HG02885 (cell line): Measurements from ENCODE around the gene EYS.
A peak's percentile ranks its signal among the peaks of the same experiment; 100 is the strongest.

Source experiments
- ATAC-seq: cut with Tn5 transposase; IDR thresholded peaks from one replicate; pipeline ENCODE4 v1.9.1; 2021; ENCODE audit warnings: mild to moderate bottlenecking; ENCODE audit not compliant: unreplicated experiment, poor library complexity

The EYS gene

DNA sequence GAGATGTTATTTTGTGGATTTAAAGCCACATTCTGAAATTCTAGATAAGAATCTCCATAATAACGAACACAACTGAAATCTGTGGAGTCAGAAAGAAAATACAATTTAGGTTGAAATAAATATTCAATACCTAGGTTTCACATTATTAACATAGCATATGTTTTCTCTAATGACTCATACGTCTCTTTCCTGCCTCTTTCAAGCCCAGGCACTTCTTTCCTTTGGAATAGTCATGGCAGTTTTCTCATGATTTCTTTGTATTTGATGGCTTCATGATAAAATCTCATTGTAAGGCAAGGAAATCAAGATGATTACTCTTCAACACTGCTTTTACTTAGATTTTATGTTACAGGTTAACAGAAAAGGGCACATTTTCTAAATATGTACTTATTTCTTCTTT lies 1267.8 kb downstream of the EYS start:
- no peak for ATAC-seq

DNA sequence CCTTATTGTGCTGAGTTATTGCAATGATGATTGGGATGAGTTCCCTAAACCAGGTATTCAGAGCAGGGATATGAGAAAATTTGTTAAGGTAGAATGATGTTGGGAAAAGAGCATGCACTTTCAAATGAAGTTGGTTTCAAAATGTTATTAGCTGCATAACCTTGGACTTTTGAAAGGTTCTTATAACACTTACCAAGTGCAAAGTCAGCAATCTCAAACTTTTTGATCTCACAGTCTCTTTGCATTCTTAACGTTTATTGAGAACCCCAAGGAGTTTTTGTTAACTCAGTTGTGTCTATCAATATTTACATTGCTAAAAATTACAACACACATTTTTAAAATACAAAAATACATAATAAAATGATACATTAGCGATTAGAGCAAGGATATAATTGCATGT lies 1269.0 kb downstream of the EYS start:
- ATAC-seq = no peak

DNA sequence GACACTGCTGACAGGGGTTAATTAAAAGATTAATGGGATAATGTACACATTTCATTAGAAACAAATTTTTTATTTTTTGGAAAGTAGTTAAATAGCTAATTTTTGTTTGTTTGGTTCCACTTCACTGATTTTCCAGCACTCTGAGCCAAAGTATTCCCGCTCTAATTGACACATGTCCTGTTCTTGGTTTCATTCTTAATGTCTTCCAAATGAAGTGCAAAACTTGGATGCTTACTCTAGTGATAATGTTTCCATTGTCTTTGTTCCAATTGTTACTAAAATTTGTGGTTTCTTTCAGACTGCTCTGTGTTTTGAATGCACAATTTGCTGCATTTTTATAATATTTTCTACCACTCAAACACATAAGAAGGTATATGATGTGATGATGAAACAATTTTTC lies 1277.1 kb downstream of the EYS start:
- no peak for ATAC-seq

- ATAC-seq = no peak
Observed at GRCh38 chr6:64428186-64428585, 1278.8 kb downstream of the EYS start.

DNA sequence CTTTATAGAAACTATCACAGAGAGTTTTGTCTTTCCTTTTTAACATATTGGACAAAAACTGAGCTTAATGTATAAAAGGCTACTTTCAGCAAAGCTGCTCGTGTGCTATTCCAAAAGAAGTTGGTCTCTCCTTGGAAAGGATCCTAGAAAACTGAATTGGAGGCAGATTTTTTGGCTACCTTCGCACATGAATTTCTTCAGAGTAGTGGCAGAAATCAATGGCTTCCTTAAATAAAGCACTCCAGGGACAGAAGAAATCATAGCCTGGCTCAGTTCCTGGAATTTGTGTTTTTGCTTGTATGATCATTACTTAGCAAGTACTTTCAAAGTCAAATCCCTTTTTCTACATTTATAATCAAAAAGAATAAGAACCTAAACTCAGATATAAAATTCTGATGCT lies 1291.1 kb downstream of the EYS start:
- ATAC-seq = no peak

- ATAC-seq = no peak
Observed at GRCh38 chr6:64411226-64411625, 1295.8 kb downstream of the EYS start.

DNA sequence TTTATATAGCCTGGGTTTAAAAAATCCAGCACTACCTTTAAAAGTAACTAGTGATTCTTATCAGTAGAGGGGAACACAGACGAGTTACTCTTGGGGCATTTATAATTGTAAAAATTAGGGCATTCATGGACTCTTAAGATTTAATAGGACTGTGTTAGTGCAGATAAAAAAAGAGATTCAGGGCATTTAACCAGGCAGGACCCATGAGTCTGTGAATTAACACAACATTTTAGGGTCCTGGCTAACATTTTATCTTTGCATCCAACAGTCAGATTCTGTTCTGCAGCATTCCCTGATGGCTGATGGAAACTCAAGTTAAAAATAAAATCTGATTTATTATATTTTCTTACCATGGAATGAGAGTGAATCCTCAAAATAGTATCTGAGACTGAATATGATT lies 1297.1 kb downstream of the EYS start:
- ATAC-seq = no peak

- no peak for ATAC-seq
Observed at GRCh38 chr6:64404396-64404795, 1302.6 kb downstream of the EYS start.

DNA sequence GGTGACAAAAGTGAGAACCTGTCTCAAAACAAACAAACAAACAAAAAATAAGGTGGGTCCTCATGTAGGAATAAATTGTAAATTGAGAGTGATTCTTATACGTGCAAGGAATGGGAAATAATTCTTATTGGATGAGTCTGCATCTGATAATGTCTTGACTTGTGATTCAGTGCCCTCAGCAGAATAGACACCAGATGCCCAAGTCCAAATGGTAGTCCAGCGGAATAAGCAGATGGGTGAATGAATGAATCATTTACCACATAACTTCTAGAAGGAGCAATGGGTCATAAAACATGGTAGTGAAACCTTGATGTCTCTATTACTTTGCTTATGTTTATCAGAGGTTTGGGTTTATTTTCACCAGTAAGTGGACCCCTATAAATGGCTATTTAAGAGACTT lies 1323.7 kb downstream of the EYS start:
- no peak for ATAC-seq

- no peak for ATAC-seq
Observed at GRCh38 chr6:64376394-64376793, 1330.6 kb downstream of the EYS start.

GRCh38 chr6:64357430-64357829 lies 1349.6 kb downstream of the EYS start:
- no peak for ATAC-seq

- ATAC-seq = no peak
Observed at GRCh38 chr6:64347411-64347810, 1359.6 kb downstream of the EYS start.

- ATAC-seq = no peak
Observed at GRCh38 chr6:64335195-64335594, 1371.8 kb downstream of the EYS start.

DNA sequence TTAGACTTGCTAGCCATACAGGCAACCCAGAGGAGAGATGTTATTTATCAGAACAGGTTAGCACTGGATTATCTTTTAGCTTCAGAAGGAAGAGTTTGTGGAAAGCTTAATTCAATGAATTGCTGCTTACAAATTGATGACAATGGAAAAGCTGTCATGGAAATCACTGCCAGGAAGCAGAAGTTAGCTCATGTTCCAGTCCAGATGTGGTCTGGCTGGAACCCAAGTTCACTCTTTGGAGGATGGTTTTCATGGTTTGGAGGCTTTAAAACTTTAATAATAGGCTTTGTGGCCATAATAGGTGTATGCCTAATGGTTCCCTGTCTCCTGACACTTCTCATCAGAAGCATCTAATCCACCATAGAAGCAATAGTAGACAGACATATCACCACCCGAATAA lies 1372.4 kb downstream of the EYS start:
- ATAC-seq = no peak

DNA sequence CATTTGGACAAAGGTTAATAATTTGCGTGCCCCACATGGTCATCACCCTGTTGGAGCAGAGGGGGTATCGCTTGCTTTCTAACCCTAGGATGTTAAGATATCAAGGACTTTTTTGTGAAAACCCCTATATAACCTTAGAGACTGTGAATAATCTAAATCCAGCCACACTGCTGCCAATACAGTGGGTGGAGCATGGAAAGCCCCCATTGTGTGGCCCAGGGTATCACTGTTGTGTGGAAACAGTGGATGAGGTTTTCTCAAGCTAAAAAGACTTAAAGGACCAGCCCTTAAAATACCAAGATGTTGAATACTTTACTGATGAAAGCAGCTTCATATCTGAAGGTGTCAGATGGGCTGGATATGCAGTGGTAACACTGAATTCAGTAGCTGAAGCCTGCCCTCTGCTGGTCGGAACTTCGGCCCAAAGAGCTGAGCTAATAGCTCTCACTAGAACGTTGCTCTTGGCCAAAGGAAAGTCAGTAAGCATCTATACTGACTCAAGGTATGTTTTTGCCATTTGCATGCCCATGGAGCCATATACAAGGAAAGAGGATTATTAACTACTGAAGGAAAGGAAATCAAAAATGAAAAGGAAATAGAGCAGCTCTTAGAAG lies 1376.2 kb downstream of the EYS start:
- ATAC-seq = peak; percentile 56

GRCh38 chr6:64326939-64327338 lies 1380.1 kb downstream of the EYS start:
- ATAC-seq = no peak

- ATAC-seq = no peak
Observed at GRCh38 chr6:64325093-64325492, 1381.9 kb downstream of the EYS start.

DNA sequence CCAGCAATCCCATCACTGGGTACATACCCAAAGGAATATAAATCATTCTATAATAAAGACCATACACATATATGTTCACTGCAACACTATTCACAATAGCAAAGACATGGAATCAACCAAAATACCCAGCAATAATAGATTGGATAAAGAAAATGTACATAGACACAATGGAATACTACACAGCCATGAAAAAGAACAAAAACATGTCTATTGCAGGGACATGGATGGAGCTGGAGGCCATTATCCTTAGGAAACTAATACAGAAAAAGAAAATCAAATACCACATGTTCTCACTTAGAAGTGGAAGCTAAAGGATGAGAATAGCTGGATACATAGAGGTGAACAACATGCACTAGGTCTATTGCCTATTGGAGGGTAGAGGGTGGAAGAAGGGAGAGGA lies 1396.8 kb downstream of the EYS start:
- no peak for ATAC-seq

- ATAC-seq = no peak
Observed at GRCh38 chr6:64301307-64302236, 1405.5 kb downstream of the EYS start.

DNA sequence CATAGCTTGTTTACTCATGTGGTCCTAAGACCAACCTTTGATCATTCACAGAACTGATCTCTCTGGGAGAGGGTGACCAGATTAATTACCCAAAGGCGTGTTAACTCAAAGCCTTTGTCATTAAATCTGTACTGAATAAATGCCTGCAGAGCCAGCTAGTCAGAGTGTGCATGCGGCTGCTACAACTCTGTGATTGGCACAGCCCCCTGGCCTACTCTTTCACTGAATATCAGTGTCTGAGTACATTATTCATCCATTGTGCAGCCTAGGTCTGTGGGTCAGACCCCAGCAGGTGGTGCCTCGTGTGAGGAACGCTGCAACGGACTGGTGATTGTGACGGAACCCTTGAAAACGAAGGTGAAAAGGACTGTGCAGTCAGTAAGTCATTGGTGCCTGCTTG lies 1407.8 kb downstream of the EYS start:
- no peak for ATAC-seq

GRCh38 chr6:64294034-64294433 lies 1413.0 kb downstream of the EYS start:
- no peak for ATAC-seq

DNA sequence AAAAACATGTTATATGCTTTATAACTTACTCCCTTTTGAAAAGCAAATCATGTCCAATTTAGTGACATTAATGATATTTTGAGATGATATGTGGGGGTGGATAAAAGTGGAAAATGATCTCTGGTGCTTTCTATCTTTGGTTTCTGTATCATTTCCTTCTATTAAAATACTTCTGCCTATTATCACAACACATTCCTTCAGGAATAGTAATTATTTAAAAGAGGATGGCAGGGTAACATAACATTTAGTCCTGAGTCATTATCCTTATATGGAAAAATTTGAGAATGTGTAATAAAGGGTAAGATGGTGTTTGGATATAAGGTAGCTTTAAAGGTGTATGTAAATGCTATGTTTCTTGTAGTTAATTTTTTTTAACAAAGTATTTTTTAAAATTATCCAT lies 1413.7 kb downstream of the EYS start:
- no peak for ATAC-seq
